Left lung (tissue), 10 donors: ENCODE data around the gene FCRL6. TPM values are rescaled to one million over a fixed set of nuclear protein-coding genes. Genes with fewer than 3 reads are reported as not detected.

Experiments used
- ATAC-seq: fragments of 200-7000 bp; cut with Tn5 transposase; one replicate; pipeline ENCODE4 v1.9.1; 2020; ENCODE audit warnings: moderate library complexity
- DNase-seq, 4 donors: peaks; one replicate each; pipeline ENCODE4 v3.0.0-alpha.2; 2013 to 2020
- H3K27ac ChIP-seq, 2 donors: fragments of 200-600 bp; sonication (generic) in 1 of 2; one replicate each; pipeline versions ENCODE4 v1.5.0 to v1.8.0; 2020 to 2021
- H3K27me3 ChIP-seq, 2 donors: fragments of 200-600 bp; sonication (generic) in 1 of 2; one replicate each; pipeline versions ENCODE4 v1.5.0 to v1.8.0; 2020 to 2021
- H3K36me3 ChIP-seq, 2 donors: fragments of 200-600 bp; sonication (generic) in 1 of 2; one replicate each; pipeline versions ENCODE4 v1.5.0 to v1.8.0; 2020 to 2021
- H3K4me1 ChIP-seq, 2 donors: fragments of 200-600 bp; one replicate each; pipeline ENCODE4 v1.8.0; 2021
- H3K4me3 ChIP-seq, 2 donors: fragments of 200-600 bp; sonication (generic) in 1 of 2; one replicate each; pipeline versions ENCODE4 v1.5.0 to v1.8.0; 2020 to 2021; ENCODE audit warnings: mild to moderate bottlenecking in 1 of 2
- H3K9me3 ChIP-seq, 2 donors: fragments of 200-600 bp; sonication (generic) in 1 of 2; one replicate each; pipeline versions ENCODE4 v1.5.0 to v1.8.0; 2020 to 2021
- CTCF ChIP-seq, 2 donors: fragments of 200-600 bp; sonication (generic) in 1 of 2; IDR thresholded peaks; one replicate each; pipeline versions ENCODE4 v1.5.0 to v1.8.0; 2021; ENCODE audit warnings: antibody characterized with exemption in 2 of 2
- intact Hi-C, 2 donors: fragments of 100-400 bp; cut with DNase I; formaldehyde crosslinking; loops; one replicate each; pipeline versions ENCODE4 v1.11.2 to v1.14.2; 2022
- polyA plus RNA-seq, 6 donors: library from polyadenylated mRNA; unstranded; fragments of 120-200 nt; gene quantifications; one replicate each; pipeline ENCODE4 v1.2.1, GENCODE V29; 2013; ENCODE audit not compliant: insufficient read length in 6 of 6
- total RNA-seq, 2 donors: library from RNA; stranded (reverse); fragmentation: NEBNext Ultra II Directional; extraction: Animal tissue kit (Norgen Biotek cat#: 25700); gene quantifications; one replicate each; pipeline ENCODE4 v1.2.1, GENCODE V29; 2021
- donor health status: DM: no; HTN: yes; CAD: no.
- donor health status: DM: no; HTN: no; CAD: no.

FCRL6 gene
- total and polyA plus RNA-seq, 8 donors = 0.38 to 2.2 (median 0.50) TPM

DNA sequence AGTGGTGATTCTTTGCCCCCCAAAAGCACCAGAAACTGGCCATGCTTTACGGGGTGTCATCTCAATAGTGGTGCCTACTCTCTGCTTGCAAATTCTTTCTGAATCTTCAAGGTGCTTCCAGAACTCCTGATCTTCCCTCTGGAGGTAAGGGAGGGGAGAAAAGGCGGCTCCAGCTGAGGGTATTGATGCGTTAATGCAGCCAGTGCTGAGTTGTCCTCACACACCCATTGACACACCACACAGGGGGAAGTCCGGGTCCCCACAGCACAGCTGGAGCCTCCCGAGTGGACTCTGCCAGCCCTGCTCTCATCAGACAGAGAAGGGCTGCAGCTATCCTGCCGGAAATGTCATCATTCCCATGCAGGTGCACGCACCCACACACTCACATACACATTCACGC lies 59.1 kb downstream of the FCRL6 start:
- Histone ChIP-seq H3K27me3 (no peaks in the 10 kb centered on the region), H3K4me1 (no peaks in the 10 kb centered on the region), H3K27ac (no peak overlapping the region), H3K4me3 (no peak overlapping the region), H3K9me3 (no peaks in the 10 kb centered on the region), H3K36me3 (no peaks in the 10 kb centered on the region)
- no peak for ATAC-seq
- no peak for DNase-seq
- intact Hi-C loops = no loop called here
- no peak for TF ChIP-seq CTCF (IDR thresholded peaks at IDR 0.05)

DNA sequence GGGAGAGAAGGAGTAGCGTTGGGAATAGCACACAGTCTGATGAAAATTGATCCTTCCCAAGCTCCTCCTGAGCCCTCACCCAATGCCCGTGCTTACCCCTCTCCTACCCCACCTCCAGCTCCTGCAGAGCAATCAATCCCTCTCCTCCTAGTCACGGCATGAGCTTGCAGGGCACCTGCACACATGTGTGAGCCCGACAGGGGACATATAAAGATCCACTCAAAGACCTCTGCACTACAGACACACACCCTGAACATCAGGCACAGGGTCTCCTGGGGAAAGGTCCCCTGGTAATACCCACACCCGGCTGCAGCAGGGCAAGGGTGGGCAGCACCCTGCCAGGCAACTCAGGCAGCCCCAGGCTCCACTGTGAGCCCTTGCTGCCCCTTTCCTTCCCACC lies 59.9 kb downstream of the FCRL6 start:
- Histone ChIP-seq H3K27me3 (no peaks in the 10 kb centered on the region), H3K9me3 (no peaks in the 10 kb centered on the region), H3K4me3 (no peak overlapping the region), H3K36me3 (no peaks in the 10 kb centered on the region), H3K27ac (no peak overlapping the region), H3K4me1 (no peaks in the 10 kb centered on the region)
- DNase-seq (no peak), ATAC-seq (no peak)
- intact Hi-C loops = no loop called here
- TF ChIP-seq CTCF (IDR thresholded peaks at IDR 0.05) = no peak

GRCh38 chr1:159862557-159862956 lies 60.4 kb downstream of the FCRL6 start, which contains the start of gene VSIG8:
VSIG8 (minus strand) TSS chr1:159862657; CDS start chr1:159862521, 136 bp downstream.
- Histone ChIP-seq H3K27ac (no peak within 1 kb of the TSS), H3K4me1 (no peaks in the 10 kb centered on the region), H3K36me3 (no peaks in the 10 kb centered on the region), H3K27me3 (no peaks in the 10 kb centered on the region), H3K4me3 (no peak within 1 kb of the TSS), H3K9me3 (no peaks in the 10 kb centered on the region)
- no peak for DNase-seq
- intact Hi-C loops = no loop called here
- TF ChIP-seq CTCF (IDR thresholded peaks at IDR 0.05) = no peak
- no peak for ATAC-seq

GRCh38 chr1:159864262-159864661 lies 62.1 kb downstream of the FCRL6 start:
- DNase-seq = no peak
- Histone ChIP-seq H3K4me1 (no peaks in the 10 kb centered on the region), H3K27me3 (no peaks in the 10 kb centered on the region), H3K9me3 (no peaks in the 10 kb centered on the region), H3K4me3 (no peak overlapping the region), H3K27ac (no peak overlapping the region), H3K36me3 (no peaks in the 10 kb centered on the region)
- TF ChIP-seq CTCF (IDR thresholded peaks at IDR 0.05) = no peak
- intact Hi-C loops = no loop called here
- ATAC-seq = no peak

Other genes starting within 250 kb of the FCRL6 start
- gene APCS, start 214.5 kb upstream of the FCRL6 start, total RNA-seq = not detected
- gene APCS, start 214.5 kb upstream of the FCRL6 start, polyA plus RNA-seq = not detected
- gene CRP, start 87.8 kb upstream of the FCRL6 start, total RNA-seq = not detected
- gene CRP, start 87.8 kb upstream of the FCRL6 start, polyA plus RNA-seq = not detected
- 10 to 100 TPM; 49.5 to 56.4 TPM for gene DUSP23, start 21.4 kb upstream of the FCRL6 start, total RNA-seq
- 10 to 100 TPM; 10.1 to 16.4 (median 12.8) TPM for gene DUSP23, start 21.4 kb upstream of the FCRL6 start, polyA plus RNA-seq
- gene SLAMF8, start 24.5 kb downstream of the FCRL6 start, total RNA-seq = 10 to 100 TPM; 15.2 to 41.3 TPM
- 1 to 10 TPM in 2 of 6 donors, under 1 TPM in 4; 0.28 to 1.4 (median 0.52) TPM for gene SLAMF8, start 24.5 kb downstream of the FCRL6 start, polyA plus RNA-seq
- not detected for gene VSIG8, start 60.3 kb downstream of the FCRL6 start, total RNA-seq
- under 1 TPM in 2 of 6 donors, not detected in 4; 0.10 to 0.14 TPM for gene VSIG8, start 60.3 kb downstream of the FCRL6 start, polyA plus RNA-seq
- gene CFAP45, start 97.8 kb downstream of the FCRL6 start, total RNA-seq = 1 to 10 TPM; 1.1 to 4.7 TPM
- 10 to 100 TPM in 1 of 6 donors, 1 to 10 TPM in 5; 2.6 to 12.4 (median 8.2) TPM for gene CFAP45, start 97.8 kb downstream of the FCRL6 start, polyA plus RNA-seq
- gene TAGLN2, start 123.1 kb downstream of the FCRL6 start, total RNA-seq = 100 to 1,000 TPM; 565 to 617 TPM
- gene TAGLN2, start 123.1 kb downstream of the FCRL6 start, polyA plus RNA-seq = 100 to 1,000 TPM; 301 to 479 (median 330) TPM
- gene IGSF9, start 143.3 kb downstream of the FCRL6 start, total RNA-seq = 1 to 10 TPM; 2.8 to 3.0 TPM
- 10 to 100 TPM; 12.2 to 16.9 (median 14.6) TPM for gene IGSF9, start 143.3 kb downstream of the FCRL6 start, polyA plus RNA-seq
- gene SLAMF9, start 151.9 kb downstream of the FCRL6 start, total RNA-seq = not detected
- not detected for gene SLAMF9, start 151.9 kb downstream of the FCRL6 start, polyA plus RNA-seq
- 1 to 10 TPM; 7.0 to 9.5 TPM for gene PIGM, start 229.6 kb downstream of the FCRL6 start, total RNA-seq
- 10 to 100 TPM; 11.6 to 13.2 (median 12.6) TPM for gene PIGM, start 229.6 kb downstream of the FCRL6 start, polyA plus RNA-seq